Natural killer cell (primary cell): ENCODE measurements around the gene SLFNL1. TPM values are rescaled to one million over a fixed set of nuclear protein-coding genes. Genes with fewer than 3 reads are reported as not detected.
A peak's percentile ranks its signal among the peaks of the same experiment; 100 is the strongest.

Source experiments
- ATAC-seq, 3 donors: fragments of 150-1000 bp in 2 of 3; fragments of 200-7000 bp in 1 of 3; cut with Tn5 transposase; 1 replicate in 1 of 3; 2 replicates in 2 of 3; pipeline ENCODE4 v1.10.0; 2021; ENCODE audit warnings: mild to moderate bottlenecking in 2 of 3, moderate library complexity in 2 of 3
- DNase-seq, 2 donors: peaks; one replicate each; pipeline versions ENCODE4 v3.0.0 to v3.0.0-alpha.2; 2013 to 2021; ENCODE audit warnings: mixed read lengths in 1 of 2
- H3K27ac ChIP-seq: one replicate; pipeline ENCODE4 v1.5.1; 2013; ENCODE audit warnings: mild to moderate bottlenecking, low read length
- H3K27me3 ChIP-seq: one replicate; pipeline ENCODE4 v1.6.1; 2013; ENCODE audit warnings: low read length; ENCODE audit not compliant: control insufficient read depth, insufficient read depth
- H3K36me3 ChIP-seq: one replicate; pipeline ENCODE4 v1.6.1; 2013; ENCODE audit warnings: low read length; ENCODE audit not compliant: control insufficient read depth, insufficient read depth
- H3K4me1 ChIP-seq: one replicate; pipeline ENCODE4 v1.6.1; 2013; ENCODE audit warnings: low read length; ENCODE audit not compliant: control insufficient read depth, insufficient read depth
- H3K4me3 ChIP-seq: one replicate; pipeline ENCODE4 v1.5.1; 2013; ENCODE audit warnings: low read length
- H3K9me3 ChIP-seq: one replicate; pipeline ENCODE4 v1.6.1; 2013; ENCODE audit warnings: low read length; ENCODE audit not compliant: control insufficient read depth, insufficient read depth
- H3K27ac Mint-ChIP-seq, 2 donors: one replicate each; pipeline ENCODE4 v1.8.0; 2022; ENCODE audit warnings: mild to moderate bottlenecking in 2 of 2, mixed read lengths in 2 of 2, moderate library complexity in 1 of 2
- H3K27me3 Mint-ChIP-seq, 2 donors: one replicate each; pipeline ENCODE4 v1.8.0; 2022; ENCODE audit warnings: low read depth in 2 of 2, mixed read lengths in 2 of 2
- H3K36me3 Mint-ChIP-seq: one replicate; pipeline ENCODE4 v1.8.0; 2022; ENCODE audit warnings: mixed read lengths
- H3K4me1 Mint-ChIP-seq, 2 donors: one replicate each; pipeline ENCODE4 v1.8.0; 2022; ENCODE audit warnings: mixed read lengths in 2 of 2
- H3K4me3 Mint-ChIP-seq: one replicate; pipeline ENCODE4 v1.8.0; 2022; ENCODE audit warnings: mild to moderate bottlenecking, moderate library complexity, mixed read lengths
- H3K9me3 Mint-ChIP-seq, 2 donors: one replicate each; pipeline ENCODE4 v1.8.0; 2022; ENCODE audit warnings: mixed read lengths in 2 of 2
- CTCF ChIP-seq: fragments of 200-600 bp; IDR thresholded peaks from one replicate; pipeline ENCODE4 v1.8.0; 2022; ENCODE audit warnings: antibody characterized with exemption
- WGBS: methylation state at CpG from one replicate; pipeline ENCODE4 v1.1.7; 2013; ENCODE audit warnings: missing lambda C conversion rate; ENCODE audit not compliant: insufficient coverage; 5-methylcytosine and 5-hydroxymethylcytosine counted together
- intact Hi-C: fragments of 100-400 bp; cut with micrococcal nuclease; formaldehyde crosslinking; loops from one replicate; pipeline ENCODE4 v1.14.2; 2022
- total RNA-seq, 4 donors: library from RNA; stranded (reverse); fragments of 120-200 nt in 1 of 4; gene quantifications; one replicate each; pipeline versions ENCODE4 v1.2.3 to v1.2.4, GENCODE V29; 2013 to 2022

The SLFNL1 gene
- total RNA-seq, 3 donors from 2014 or later (not counting 1 experiment from before 2014, with no cell fraction given), result 0.09 to 0.18 (median 0.09) TPM

DNA sequence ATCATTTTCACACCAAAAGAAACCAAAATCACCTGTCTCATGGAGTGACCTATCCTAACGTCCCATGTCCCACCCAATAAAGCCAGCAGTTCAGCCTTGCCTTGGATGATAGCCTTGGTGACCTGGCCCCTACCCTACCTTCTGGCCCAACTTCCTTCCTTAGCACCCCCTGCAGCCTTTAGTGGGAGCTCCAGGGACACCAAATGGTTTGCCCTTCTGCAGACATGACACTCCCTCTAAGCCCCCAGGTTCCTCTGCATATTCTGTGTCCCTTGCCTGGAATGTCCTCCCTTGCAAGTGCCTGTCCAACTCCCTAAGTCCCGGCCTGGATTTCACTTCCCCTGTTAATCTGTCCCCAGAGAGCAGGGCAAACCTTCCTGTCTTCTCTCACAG lies 2.2 kb downstream of the SLFNL1 start:
- H3K36me3 Mint-ChIP-seq, result no peaks in the 10 kb centered on the region
- Histone ChIP-seq H3K27me3 (no peaks in the 10 kb centered on the region), H3K4me3 (no peak overlapping the region), H3K9me3 (no peaks in the 10 kb centered on the region), H3K36me3 (no peaks in the 10 kb centered on the region), H3K27ac (no peak overlapping the region), H3K4me1 (no peaks in the 10 kb centered on the region)
- DNase-seq, result no peak
- H3K27ac Mint-ChIP-seq, result peak overlapping the region in 1 of 2 donors; percentile 50
- 72% methylated on average over 2 of the region's 2 CpGs for WGBS
- no peak for TF ChIP-seq CTCF
- no peaks in the 10 kb centered on the region for H3K27me3 Mint-ChIP-seq
- H3K4me1 Mint-ChIP-seq, result peaks cover 0 to 21% of the 10 kb centered on the region in 2 donors
- H3K4me3 Mint-ChIP-seq, result no peak overlapping the region
- no peaks in the 10 kb centered on the region for H3K9me3 Mint-ChIP-seq
- no peak for ATAC-seq
- intact Hi-C loops, result no loop called here

DNA sequence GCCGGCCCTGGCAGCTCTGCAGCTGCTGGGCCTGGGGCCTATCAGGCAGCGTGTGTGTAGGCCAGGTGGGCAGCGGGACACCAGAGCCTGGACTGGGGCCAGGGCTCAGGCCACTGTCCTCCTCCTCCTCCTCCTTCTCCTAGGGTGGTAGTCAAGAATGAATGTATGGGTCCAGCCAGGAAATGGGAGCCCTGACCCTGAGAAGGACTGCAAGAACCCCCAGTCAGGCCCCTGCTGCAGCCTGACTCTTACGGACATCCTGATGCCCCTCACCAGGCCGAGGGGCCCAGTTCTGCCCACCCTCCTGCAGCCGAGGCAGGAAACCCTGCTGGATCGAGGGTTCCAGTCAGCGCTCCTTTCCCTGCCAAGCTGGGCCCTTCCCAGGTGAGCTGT lies 3.5 kb downstream of the SLFNL1 start:
- no peaks in the 10 kb centered on the region for H3K36me3 ChIP-seq
- DNase-seq, result no peak
- TF ChIP-seq CTCF, result no peak
- Mint-ChIP-seq H3K4me3 (no peak overlapping the region), H3K4me1 (peaks cover 0 to 24% of the 10 kb centered on the region in 2 donors), H3K27me3 (no peaks in the 10 kb centered on the region), H3K27ac (no peak overlapping the region), H3K36me3 (no peaks in the 10 kb centered on the region), H3K9me3 (no peaks in the 10 kb centered on the region)
- WGBS, result 93% methylated on average over 8 of the region's 8 CpGs
- no peak overlapping the region for H3K27ac ChIP-seq
- no peaks in the 10 kb centered on the region for H3K27me3 ChIP-seq
- no peaks in the 10 kb centered on the region for H3K4me1 ChIP-seq
- H3K9me3 ChIP-seq, result no peaks in the 10 kb centered on the region
- no peak for ATAC-seq
- no peak overlapping the region for H3K4me3 ChIP-seq
- intact Hi-C loops, result no loop called here

- no peak for TF ChIP-seq CTCF
- WGBS, result 97% methylated on average over 44 of the region's 44 CpGs
- Mint-ChIP-seq H3K27me3 (no peaks in the 10 kb centered on the region), H3K4me3 (no peak overlapping the region), H3K27ac (peak overlapping the region in 1 of 2 donors; percentile 11), H3K4me1 (peaks cover 0 to 24% of the 10 kb centered on the region in 2 donors), H3K9me3 (no peaks in the 10 kb centered on the region), H3K36me3 (no peaks in the 10 kb centered on the region)
- Histone ChIP-seq H3K27ac (no peak overlapping the region), H3K9me3 (no peaks in the 10 kb centered on the region), H3K36me3 (no peaks in the 10 kb centered on the region), H3K4me3 (no peak overlapping the region), H3K27me3 (no peaks in the 10 kb centered on the region), H3K4me1 (no peaks in the 10 kb centered on the region)
- intact Hi-C loops, result no loop called here
- DNase-seq (no peak), ATAC-seq (peak in 1 of 3 donors; percentile 7)
These were observed 4.1 kb downstream of the SLFNL1 start for GRCh38 chr1:41017141-41018017.
